Bronchial epithelial cell (primary cell): ENCODE measurements around the gene MRE11. TPM values are rescaled to one million over a fixed set of nuclear protein-coding genes. Genes with fewer than 3 reads are reported as not detected.
"Not testable (repeated sequence)": the region's sequence is repeated elsewhere in the genome, so short reads cannot be mapped to it uniquely, and the experiment has no call there.

Source experiments
- DNase-seq: peaks from one replicate; pipeline ENCODE4 v3.0.0-alpha.2; 2010; ENCODE audit warnings: low read depth
- FAIRE-seq: peaks from 2 replicates; lab custom pipeline; 2011; peaks lifted over from hg19 to GRCh38; lab: Jason Lieb, UNC
- H3K27me3 ChIP-seq: 2 replicates; pipeline ENCODE4 v1.5.1; 2011; ENCODE audit warnings: low read length; ENCODE audit not compliant: control insufficient read depth, insufficient read depth
- H3K36me3 ChIP-seq: 2 replicates; pipeline ENCODE4 v1.5.1; 2011; ENCODE audit warnings: low read length; ENCODE audit not compliant: control insufficient read depth, insufficient read depth
- H3K4me3 ChIP-seq: 2 replicates; pipeline ENCODE4 v1.5.1; 2011; ENCODE audit warnings: mild to moderate bottlenecking, low read depth, low read length, control low read depth
- total RNA-seq: library from RNA; depleted of rRNA; stranded (reverse); fragments of >200 nt; gene quantifications from 2 replicates; pipeline ENCODE4 v1.2.1, GENCODE V29; 2014
- TF ChIP-seq, protein P1 (sequence below): IDR thresholded peaks from 2 replicates; pipeline ENCODE4 v1.5.1; 2011; ENCODE audit warnings: mild to moderate bottlenecking, moderate library complexity, low read length, control low read depth, inconsistent platforms; ENCODE audit not compliant: insufficient read depth, severe bottlenecking

The MRE11 gene
- total RNA-seq, 1 donor from 2014 or later: 9.7 TPM

DNA sequence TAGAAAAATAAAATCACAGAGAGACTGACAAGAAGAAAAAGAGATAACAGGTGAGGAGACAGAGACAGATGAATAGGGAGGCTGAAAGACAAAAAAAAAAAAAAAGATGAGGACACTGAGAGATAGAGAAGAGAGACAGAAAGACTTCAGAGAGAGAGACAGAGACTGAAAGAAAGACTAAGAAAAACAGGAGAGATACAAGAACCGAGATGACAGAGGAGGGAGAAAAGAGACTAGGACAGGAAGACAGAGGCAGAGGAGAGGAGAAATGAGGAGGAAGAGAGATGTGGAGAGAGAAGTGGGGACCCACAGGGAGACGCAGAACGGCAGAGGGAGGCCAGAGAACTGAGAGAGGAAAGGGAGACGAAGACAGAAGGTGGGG lies 93.2 kb downstream of the MRE11 start:
- DNase-seq (no peak), FAIRE-seq (no peak)
- no peak overlapping the region for H3K4me3 ChIP-seq
- H3K36me3 ChIP-seq: no peaks in the 10 kb centered on the region
- H3K27me3 ChIP-seq: peaks cover 23% of the 10 kb centered on the region
- TF ChIP-seq, protein P1, sequence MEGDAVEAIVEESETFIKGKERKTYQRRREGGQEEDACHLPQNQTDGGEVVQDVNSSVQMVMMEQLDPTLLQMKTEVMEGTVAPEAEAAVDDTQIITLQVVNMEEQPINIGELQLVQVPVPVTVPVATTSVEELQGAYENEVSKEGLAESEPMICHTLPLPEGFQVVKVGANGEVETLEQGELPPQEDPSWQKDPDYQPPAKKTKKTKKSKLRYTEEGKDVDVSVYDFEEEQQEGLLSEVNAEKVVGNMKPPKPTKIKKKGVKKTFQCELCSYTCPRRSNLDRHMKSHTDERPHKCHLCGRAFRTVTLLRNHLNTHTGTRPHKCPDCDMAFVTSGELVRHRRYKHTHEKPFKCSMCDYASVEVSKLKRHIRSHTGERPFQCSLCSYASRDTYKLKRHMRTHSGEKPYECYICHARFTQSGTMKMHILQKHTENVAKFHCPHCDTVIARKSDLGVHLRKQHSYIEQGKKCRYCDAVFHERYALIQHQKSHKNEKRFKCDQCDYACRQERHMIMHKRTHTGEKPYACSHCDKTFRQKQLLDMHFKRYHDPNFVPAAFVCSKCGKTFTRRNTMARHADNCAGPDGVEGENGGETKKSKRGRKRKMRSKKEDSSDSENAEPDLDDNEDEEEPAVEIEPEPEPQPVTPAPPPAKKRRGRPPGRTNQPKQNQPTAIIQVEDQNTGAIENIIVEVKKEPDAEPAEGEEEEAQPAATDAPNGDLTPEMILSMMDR: no peak

DNA sequence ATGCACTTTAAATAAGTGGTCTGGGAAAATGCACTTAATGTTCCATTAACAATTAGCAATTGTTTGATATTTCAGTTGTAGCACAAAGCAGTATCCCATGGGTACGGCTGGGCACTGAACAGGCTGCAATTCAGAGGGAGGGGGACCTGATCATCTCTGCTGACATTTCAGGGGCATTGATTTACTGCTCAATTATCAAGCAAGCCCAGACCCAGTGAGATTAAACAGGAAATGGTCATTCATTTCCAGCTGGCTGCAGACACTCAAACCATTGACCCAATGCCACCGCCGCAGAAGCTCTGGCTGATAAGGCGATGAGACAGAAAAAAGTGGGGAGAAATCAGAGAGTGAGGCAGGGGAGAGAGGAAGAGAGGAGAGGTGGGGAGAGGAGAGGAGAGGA lies 93.6 kb downstream of the MRE11 start:
- DNase-seq: no peak
- no peak for FAIRE-seq
- TF ChIP-seq, protein P1: no peak
- Histone ChIP-seq H3K27me3 (peaks cover 23% of the 10 kb centered on the region), H3K4me3 (no peak overlapping the region), H3K36me3 (no peaks in the 10 kb centered on the region)

DNA sequence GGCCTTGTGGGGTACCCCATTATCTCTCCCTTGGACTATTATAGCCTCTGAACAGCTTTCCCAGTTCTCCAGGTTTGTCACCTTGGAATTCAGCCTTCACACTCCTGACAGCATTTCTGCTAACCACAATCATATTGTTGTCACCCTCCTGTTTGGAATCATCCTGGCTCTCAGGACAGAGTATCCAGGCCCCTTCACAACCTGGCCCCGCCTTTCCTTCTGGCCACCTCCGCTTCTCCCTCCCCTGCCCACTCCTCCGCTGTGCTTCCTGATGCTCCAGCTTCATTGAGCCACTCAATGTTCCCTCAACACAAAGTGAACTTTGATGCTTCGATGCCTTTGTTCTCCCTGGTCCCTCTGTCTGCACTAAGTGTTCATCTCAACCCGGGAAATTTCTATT lies 95.5 kb downstream of the MRE11 start:
- no peak for FAIRE-seq
- H3K4me3 ChIP-seq: no peak overlapping the region
- no peak for DNase-seq
- peaks cover 23% of the 10 kb centered on the region for H3K27me3 ChIP-seq
- no peaks in the 10 kb centered on the region for H3K36me3 ChIP-seq
- TF ChIP-seq, protein P1: no peak

DNA sequence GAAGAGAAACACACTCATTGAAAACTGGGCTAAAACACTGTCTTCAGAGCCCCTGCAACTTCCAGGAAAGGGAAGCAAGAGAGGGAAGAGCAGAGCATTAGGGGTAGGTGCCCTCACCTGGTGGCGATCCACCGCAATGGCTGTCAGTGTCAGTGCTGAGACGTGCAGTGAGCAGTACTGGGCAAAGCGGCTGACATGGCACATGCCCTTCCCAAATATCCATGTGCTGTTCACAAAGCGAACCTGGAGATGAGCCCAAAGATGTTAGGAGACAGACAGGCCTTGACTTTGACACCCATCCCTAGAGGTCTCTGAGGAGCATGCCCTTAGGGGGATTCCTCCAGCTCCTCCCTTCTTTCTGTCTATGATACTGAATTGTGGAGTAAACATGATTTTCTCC lies 97.4 kb downstream of the MRE11 start:
- DNase-seq (no peak), FAIRE-seq (no peak)
- Histone ChIP-seq H3K4me3 (no peak overlapping the region), H3K36me3 (no peaks in the 10 kb centered on the region), H3K27me3 (peaks cover 18% of the 10 kb centered on the region)
- TF ChIP-seq, protein P1: no peak

DNA sequence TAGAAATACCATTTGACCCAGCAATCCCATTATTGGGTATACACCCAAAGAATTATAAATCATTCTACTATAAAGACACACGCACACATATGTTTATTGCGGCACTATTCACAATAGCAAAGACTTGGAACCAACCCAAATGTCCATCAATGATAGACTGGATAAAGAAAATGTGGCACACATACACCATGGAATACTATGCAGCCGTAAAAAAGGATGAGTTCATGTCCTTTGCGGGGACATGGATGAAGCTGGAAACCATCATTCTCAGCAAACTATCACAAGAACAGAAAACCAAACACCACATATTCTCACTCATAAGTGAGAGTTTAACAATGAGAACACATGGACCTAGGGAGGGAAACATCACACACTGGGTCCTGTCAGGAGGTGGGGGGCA lies 101.7 kb downstream of the MRE11 start:
- not testable (repeated sequence) for FAIRE-seq, H3K27me3 ChIP-seq, H3K36me3 ChIP-seq, H3K4me3 ChIP-seq, DNase-seq

DNA sequence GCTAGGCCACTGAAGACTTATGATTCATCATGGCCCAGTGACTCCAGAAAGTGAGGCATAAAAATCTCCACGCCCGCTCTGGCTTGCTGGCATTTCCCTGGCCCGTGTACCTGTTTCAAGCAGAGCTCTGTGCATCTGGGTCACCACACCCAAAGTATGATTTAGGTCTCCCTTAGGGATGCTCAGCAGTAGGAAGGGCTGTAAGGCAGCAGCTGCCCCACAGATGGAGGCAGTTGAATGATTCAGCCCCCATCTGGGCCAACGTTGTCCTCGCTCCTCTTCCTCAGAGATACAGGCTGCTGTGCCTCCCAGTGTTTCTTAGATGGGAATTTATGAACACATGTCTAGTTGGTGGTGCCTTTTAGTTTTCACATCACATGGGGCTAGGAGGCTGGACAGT lies 114.0 kb downstream of the MRE11 start:
- DNase-seq (no peak), FAIRE-seq (no peak)
- H3K27me3 ChIP-seq: no peaks in the 10 kb centered on the region
- no peaks in the 10 kb centered on the region for H3K36me3 ChIP-seq
- TF ChIP-seq, protein P1: no peak
- no peak overlapping the region for H3K4me3 ChIP-seq
